Fibroblast of mammary gland (primary cell): Measurements from ENCODE around the gene TMPRSS11F.

ENCODE experiments used
- DNase-seq: peaks from one replicate; pipeline ENCODE4 v3.0.0-alpha.2; 2010; ENCODE audit warnings: low read depth
- H3K4me3 ChIP-seq: 2 replicates; pipeline ENCODE4 v1.5.1; 2011; ENCODE audit warnings: low read depth, mild to moderate bottlenecking, low read length, moderate library complexity; ENCODE audit not compliant: control insufficient read depth
- TF ChIP-seq, protein P1 (sequence below): conservative IDR thresholded peaks from 2 replicates; pipeline ENCODE4 v1.5.1; 2011; ENCODE audit warnings: low read depth, low read length, inconsistent platforms; ENCODE audit not compliant: control insufficient read depth, insufficient read depth

TMPRSS11F gene

DNA sequence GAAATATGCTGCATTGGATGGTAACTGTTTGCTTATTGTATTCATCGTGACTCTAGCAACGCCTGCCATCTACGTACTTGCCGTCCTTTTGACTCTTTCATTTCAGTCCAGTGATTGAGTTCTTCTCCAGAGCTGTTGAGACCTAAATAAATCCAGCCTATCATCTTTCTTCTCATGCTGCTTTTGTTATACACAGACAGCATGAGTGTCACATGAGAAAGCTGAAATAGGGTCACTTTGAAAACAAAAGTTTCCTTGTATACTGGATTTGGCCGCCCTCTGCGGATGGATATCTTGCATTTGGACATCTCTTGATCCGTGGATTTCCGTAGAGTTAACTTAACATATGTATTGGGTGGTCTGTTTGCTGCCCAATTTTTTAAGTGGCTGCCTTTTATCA, 67.2 kb downstream of the TMPRSS11F start:
- no peak overlapping the region for H3K4me3 ChIP-seq
- TF ChIP-seq, protein P1, sequence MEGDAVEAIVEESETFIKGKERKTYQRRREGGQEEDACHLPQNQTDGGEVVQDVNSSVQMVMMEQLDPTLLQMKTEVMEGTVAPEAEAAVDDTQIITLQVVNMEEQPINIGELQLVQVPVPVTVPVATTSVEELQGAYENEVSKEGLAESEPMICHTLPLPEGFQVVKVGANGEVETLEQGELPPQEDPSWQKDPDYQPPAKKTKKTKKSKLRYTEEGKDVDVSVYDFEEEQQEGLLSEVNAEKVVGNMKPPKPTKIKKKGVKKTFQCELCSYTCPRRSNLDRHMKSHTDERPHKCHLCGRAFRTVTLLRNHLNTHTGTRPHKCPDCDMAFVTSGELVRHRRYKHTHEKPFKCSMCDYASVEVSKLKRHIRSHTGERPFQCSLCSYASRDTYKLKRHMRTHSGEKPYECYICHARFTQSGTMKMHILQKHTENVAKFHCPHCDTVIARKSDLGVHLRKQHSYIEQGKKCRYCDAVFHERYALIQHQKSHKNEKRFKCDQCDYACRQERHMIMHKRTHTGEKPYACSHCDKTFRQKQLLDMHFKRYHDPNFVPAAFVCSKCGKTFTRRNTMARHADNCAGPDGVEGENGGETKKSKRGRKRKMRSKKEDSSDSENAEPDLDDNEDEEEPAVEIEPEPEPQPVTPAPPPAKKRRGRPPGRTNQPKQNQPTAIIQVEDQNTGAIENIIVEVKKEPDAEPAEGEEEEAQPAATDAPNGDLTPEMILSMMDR = no peak
- DNase-seq = no peak

DNA sequence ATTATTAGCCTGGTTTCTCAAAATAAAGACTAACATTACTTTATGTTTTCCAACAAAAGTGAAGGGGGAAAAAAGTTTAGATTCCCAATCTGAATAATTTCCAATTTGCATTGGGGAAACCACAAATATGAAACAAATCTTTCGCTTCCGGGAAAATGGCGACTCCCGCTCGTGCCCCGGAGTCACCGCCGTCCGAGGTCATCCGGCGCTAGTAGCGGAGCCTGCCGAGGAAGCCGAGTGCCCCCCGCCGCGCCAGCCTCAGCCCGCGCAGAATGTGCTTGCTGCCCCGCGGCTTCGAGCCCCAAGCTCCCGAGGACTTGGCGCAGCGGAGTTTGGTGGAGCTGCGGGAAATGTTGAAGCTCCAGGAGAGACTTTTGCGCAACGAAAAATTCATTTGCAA, 91.4 kb downstream of the TMPRSS11F start:
- H3K4me3 ChIP-seq = no peak overlapping the region
- TF ChIP-seq, protein P1 = no peak

DNA sequence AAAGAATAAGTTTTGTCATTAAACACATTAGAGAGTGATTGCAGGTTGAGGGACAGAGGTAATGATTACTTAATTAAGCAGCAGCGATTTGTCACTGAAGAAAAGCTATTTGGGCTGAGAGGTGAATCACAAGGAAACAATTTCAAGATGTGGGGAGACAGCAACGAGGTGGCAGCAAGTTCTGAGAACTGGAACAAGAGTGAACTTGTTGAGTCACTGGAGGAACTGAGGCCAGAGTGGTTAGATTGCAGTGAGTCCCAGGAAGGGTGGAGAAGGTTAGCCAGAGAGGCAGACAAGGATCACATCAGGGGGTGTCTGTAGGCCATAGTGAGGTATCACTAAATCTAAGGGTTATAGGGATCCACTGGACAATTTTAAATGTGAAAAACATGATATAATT, 108.5 kb downstream of the TMPRSS11F start:
- DNase-seq = peak; percentile 36
- TF ChIP-seq, protein P1 = no peak
- no peak overlapping the region for H3K4me3 ChIP-seq

More for the DNA sequence above, 91.4 kb downstream of the TMPRSS11F start:
- DNase-seq = no peak

DNA sequence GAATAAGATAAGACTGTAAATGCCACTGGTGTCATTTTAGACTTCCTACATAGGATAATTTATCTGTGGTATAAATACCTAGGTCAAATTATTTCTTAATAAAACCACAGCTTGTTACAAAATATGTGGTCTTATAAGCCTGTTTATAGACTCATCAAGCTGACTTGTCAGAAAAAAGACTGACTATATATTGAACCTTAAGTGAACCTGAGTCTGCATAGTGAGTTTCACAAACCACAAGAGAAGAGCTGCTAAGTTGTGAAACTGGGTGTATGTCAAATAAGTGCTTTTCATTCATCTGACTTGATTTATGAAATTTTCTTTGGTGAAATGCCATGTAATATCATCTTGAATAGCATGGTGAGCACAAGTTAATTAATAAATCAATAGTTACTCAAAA, 118.0 kb downstream of the TMPRSS11F start:
- H3K4me3 ChIP-seq = no peak overlapping the region
- TF ChIP-seq, protein P1 = no peak
- no peak for DNase-seq
